ENCODE data around the gene TRDMT1. TPM values are rescaled to one million over a fixed set of nuclear protein-coding genes. Genes with fewer than 3 reads are reported as not detected.
"Not testable (repeated sequence)": the region's sequence is repeated elsewhere in the genome, so short reads cannot be mapped to it uniquely, and the experiment has no call there.

TRDMT1 gene
- total RNA-seq, 2 donors from 2014 or later, result 4.6 to 4.9 TPM

- intact Hi-C loops (cut with DNase I, micrococcal nuclease), result no loop called here
- no peak for ATAC-seq
Observed at GRCh38 chr10:17120694-17121093, 80.8 kb downstream of the TRDMT1 start.

DNA sequence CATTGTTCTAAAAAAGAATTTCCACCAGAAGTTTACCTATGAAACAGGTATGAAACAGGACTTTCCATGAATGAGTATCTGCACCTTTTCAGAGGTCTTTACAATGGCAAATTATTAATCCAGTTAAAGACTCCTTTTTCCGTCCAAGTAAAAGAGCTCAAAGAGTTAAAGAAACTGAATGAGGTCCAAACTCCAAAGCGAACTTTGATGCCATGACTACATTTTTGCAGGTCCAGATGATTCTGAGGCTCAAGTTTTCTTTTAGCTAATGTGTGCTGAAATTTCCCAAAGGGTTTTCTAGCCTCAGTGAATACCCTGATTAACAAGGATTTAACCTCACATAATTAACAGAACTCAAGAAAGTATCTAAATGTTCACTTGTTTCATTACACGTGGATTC is 81.6 kb downstream of the TRDMT1 start:
- ATAC-seq, result no peak
- intact Hi-C loops (cut with DNase I, micrococcal nuclease), result no loop called here
- no peak for DNase-seq

More at GRCh38 chr10:17120694-17121093, 80.8 kb downstream of the TRDMT1 start:
- no peak for DNase-seq

- DNase-seq, result no peak
- intact Hi-C loops (cut with DNase I, micrococcal nuclease), result no loop called here
- ATAC-seq, result peak; percentile 44
Observed at GRCh38 chr10:17116193-17116592, 85.3 kb downstream of the TRDMT1 start.

GRCh38 chr10:17115683-17116082 is 85.8 kb downstream of the TRDMT1 start:
- DNase-seq (no peak), ATAC-seq (peak; percentile 78)

GRCh38 chr10:17114878-17115444 is 86.5 kb downstream of the TRDMT1 start:
- intact Hi-C loops (cut with DNase I, micrococcal nuclease), result not testable (repeated sequence)
- ATAC-seq (peak; percentile 63), DNase-seq (peak in 1 of 2 donors; percentile 24)

More at GRCh38 chr10:17115683-17116082, 85.8 kb downstream of the TRDMT1 start:
- intact Hi-C loops (cut with DNase I, micrococcal nuclease), result no loop called here

- intact Hi-C loops (cut with DNase I, micrococcal nuclease), result no loop called here
- ATAC-seq (peak; percentile 29), DNase-seq (peak in 1 of 2 donors; percentile 19)
Observed at GRCh38 chr10:17113889-17114540, 87.5 kb downstream of the TRDMT1 start.

DNA sequence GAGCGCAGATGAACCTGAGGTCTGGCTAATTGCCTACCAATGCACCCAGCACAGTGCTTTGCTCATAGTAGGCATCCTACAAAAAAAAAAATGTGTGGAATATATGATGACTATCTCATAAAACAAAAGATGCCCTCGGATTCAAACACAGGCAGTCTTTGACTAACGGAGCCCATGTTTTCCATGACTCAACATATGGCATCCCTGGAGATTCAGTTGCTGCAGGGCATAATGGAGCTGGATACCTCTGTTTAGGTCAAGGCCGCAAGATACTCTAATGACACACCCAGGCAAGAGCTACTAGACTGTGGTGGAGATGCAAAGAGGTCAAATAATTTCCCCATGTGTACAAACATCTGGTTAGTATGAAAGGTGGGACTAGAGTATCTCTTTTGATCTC is 88.1 kb downstream of the TRDMT1 start:
- intact Hi-C loops (cut with DNase I, micrococcal nuclease), result no loop called here
- ATAC-seq (no peak), DNase-seq (no peak)

- DNase-seq, result no peak
- no peak for ATAC-seq
- intact Hi-C loops (cut with DNase I, micrococcal nuclease), result no loop called here
Observed at GRCh38 chr10:17112566-17112965, 88.9 kb downstream of the TRDMT1 start.

GRCh38 chr10:17109475-17110207 is 91.8 kb downstream of the TRDMT1 start:
- intact Hi-C loops (cut with DNase I, micrococcal nuclease), result no loop called here
- no peak for DNase-seq
- ATAC-seq, result no peak

- intact Hi-C loops (cut with DNase I, micrococcal nuclease), result no loop called here
Observed at GRCh38 chr10:17109046-17109445, 92.4 kb downstream of the TRDMT1 start.

GRCh38 chr10:17106991-17107390 is 94.5 kb downstream of the TRDMT1 start:
- no peak for DNase-seq
- intact Hi-C loops (cut with DNase I, micrococcal nuclease), result no loop called here
- ATAC-seq, result no peak

More at GRCh38 chr10:17109046-17109445, 92.4 kb downstream of the TRDMT1 start:
- DNase-seq (no peak), ATAC-seq (no peak)

- intact Hi-C loops (cut with DNase I, micrococcal nuclease), result no loop called here
- peak; percentile 53 for ATAC-seq
- no peak for DNase-seq
Observed at GRCh38 chr10:17101910-17102266, 99.6 kb downstream of the TRDMT1 start.

- intact Hi-C loops (cut with DNase I, micrococcal nuclease), result no loop called here
- ATAC-seq, result peak; percentile 88
- no peak for DNase-seq
Observed at GRCh38 chr10:17101257-17101909, 100.1 kb downstream of the TRDMT1 start.

- no peak for DNase-seq
- intact Hi-C loops (cut with DNase I, micrococcal nuclease), result no loop called here
- no peak for ATAC-seq
Observed at GRCh38 chr10:17100586-17100985, 100.9 kb downstream of the TRDMT1 start.

- DNase-seq (no peak), ATAC-seq (no peak)
- intact Hi-C loops (cut with DNase I, micrococcal nuclease), result no loop called here
Observed at GRCh38 chr10:17098012-17098411, 103.5 kb downstream of the TRDMT1 start.

Other genes with a start within 250 kb of the TRDMT1 start
- gene CUBN, start 71.9 kb downstream of the TRDMT1 start, total RNA-seq, result under 1 TPM; 0.37 to 0.42 TPM
- 100 to 1,000 TPM; 137 to 290 TPM for gene VIM, start 26.6 kb upstream of the TRDMT1 start, total RNA-seq

All from left colon (tissue), 2 donors.